ENCODE results near the gene MED12L.

The MED12L gene

DNA sequence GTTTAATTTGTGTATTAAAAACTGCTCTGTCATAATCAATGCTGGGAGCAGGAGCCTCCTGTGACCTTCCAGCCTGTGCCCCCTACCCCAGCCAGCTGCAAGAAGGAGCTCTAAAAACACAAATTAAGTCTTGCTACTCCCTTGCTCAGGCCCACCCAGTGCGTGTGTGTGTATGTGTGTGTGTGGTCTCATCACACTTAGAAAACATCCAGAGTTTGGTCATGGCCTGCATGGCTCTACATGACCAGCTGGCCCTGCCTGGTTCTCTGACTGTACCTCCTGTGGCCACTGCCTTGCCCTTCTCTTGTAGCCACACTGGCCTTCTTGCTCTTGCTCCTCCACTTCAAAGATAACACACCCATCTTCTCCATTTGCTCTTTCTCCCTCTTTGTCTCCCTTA lies 179.1 kb downstream of the MED12L start:
- no peak for DNase-seq

DNA sequence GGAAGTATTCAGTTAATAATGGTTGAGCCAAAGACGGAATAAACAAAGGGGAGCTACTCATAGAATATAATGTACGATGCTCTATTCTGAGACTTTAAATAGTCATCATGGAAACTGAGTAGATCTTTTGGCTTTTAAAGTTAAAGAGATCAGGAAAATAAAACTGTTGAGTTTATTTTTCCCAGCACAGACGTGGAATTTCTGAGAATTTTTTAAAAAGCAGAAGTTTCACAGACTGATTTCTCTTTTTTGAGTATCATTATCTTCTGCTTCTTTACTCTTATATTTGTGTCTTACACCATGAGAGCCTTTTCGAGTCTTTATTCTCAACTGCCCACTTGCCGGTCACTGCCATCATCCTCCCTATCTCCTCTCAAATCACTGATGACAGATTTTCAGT lies 179.7 kb downstream of the MED12L start:
- DNase-seq = no peak

DNA sequence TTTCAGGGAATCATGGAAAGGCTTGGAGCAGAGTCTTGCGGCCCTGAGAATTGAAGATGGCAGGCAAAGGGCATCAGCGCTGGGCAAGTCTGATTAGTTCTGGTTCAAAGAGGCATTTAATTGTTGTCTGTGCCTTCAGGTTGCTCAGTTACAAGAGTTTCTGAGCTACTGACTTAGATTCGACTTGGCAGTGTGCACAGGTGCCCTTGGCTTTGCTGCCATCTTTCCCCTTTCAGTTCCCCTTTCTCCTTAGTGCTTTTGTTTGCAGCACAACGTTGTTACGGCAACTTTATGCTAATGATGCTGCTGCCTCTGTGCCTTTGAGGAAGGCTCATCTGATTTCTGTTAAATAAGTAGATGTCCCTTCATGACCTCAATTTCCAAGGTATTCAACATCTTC lies 180.4 kb downstream of the MED12L start:
- DNase-seq = no peak

DNA sequence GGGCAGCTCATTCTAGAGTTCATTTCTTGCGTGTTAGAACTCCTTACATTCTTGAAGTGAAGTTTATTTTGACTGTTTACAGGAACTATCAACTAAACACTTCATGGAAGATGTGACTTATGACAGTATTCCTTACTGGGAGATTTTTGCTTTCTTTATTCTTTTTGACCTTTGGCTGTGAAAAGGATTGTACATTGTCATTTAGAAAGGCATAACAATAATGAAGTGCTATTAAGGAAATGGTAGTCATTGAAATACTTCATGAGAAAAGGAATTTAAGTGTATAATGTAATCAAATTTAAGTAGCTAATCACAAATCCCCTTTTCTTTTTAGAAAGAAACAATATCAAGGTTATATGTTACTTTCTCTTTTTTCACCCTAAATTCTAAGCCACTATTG lies 181.6 kb downstream of the MED12L start:
- no peak for DNase-seq

DNA sequence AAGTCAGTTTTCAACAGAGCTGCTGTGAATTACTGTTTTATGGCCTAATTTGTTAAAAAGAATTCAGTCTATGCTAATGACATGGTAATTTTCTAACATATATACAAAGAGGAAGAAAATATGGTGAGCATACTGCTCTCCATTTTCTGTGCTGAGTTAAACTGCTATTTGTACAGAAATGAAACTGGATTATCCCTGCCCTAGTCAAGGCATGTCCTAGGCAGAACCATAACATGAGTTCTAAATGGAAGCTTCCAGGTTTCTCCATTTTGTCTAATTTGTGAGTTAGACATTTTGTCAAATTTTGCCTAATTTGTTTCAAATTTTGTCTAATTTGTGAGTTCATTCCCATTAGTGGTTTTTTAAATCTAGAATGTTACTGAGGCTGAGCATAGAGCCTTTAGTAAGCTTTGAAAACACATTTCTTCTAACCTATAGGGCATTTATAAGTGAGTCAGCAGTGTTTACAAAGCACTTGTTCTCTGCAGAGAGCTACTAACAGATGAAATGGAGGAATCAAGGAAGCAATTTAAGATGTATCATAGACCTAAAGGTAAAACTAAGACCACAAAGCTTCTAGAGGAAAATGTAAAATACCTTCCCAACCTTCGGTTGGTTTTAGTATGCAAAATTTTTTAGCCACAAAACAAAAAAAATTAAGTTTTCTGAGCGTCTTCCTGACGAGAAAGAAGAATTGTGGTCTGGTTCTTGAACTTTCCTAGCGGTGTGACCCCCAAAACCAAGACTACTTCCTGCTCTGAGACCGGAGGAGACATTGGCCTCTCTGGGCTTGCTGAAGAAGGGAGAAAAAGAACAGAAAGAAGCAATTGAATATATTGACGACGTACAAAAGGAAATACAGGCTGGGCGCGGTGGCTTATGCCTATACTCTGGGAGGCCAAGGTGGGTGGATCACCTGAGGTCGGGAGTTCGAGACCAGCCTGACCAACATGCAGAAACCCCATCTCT lies 183.1 kb downstream of the MED12L start:
- DNase-seq = no peak

DNA sequence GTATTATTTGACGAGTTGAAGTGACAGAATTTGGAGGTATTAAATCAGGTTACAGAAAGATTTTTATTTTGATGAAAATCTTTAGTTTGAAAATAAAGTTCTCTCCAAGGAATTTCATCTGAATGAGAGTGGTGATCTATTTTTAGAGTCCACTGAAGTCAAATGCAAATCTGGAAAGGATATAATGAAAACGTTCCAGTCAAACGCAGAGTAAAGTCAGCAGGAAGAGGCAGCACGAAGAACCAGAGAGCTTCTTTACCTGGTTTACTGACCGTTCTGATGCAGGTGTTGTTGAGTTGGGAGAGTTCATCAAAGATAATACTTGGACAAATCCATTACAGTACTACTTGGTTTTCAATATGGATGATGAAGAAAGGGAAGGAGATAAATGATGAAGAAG lies 184.2 kb downstream of the MED12L start:
- no peak for DNase-seq

DNA sequence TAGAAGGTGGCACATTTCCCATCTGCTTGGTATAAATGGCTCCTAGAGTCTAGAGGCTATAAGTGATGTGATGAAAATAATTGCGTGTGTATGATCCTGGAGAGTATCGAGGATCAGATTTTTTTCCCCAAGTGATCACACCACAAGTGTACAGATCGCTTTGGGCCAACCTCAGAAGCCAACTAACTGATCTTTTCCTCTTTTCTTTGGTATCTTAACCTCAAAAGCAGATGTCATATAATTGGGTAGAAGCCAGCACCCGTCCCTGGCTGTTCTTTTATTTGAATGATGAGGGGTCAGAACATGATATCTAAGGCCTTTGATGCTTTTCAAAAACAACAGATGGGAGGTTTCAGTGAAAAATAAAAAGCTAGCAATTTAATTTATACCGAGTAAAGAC lies 189.6 kb downstream of the MED12L start:
- no peak for DNase-seq

DNA sequence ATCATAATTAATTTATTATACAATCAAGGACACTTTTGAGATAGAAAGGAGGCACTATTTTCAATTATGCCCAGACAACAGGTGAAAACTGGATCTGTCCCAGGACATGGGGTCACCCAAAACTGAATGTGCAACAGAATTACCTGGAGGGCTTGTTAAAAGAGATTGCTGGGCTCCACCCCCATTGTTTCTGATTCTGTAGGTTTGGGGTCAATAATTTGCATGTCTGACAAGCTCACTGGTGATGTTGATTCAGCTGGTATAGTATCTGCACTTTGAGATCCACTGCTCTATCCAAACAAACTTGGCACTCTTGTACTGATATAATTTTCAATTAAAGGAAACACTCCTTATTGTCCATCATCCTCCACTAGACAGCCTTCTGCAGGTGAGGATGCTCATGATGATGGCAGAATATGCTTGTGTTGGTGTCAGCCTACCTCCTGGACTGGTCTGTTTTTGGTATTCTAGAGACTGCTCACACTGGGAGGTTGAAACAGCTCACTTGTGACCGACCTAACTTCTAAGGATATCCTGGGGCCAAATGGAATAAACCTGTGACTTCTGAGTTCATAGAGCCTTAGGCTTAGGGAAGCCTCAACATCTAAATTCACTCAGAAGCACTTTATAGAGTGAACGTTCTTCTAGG lies 190.7 kb downstream of the MED12L start:
- DNase-seq = no peak

DNA sequence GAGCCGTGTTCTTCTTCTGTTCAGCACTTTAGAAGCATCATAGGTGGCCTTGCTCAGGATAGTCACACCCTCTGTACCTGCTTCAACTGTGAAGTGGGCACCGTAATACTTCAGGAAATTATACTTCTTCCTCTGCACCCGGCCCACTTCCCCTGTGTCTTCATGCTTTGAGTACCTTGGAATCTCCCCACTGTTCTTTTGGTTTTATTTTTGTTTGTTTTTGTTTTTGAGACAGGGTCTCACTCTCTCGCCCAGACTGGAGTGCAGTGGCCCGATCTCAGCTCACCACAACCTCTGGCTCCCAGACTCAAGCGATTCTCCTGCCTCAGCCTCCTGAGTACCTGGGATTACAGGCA lies 191.2 kb downstream of the MED12L start:
- no peak for DNase-seq

DNA sequence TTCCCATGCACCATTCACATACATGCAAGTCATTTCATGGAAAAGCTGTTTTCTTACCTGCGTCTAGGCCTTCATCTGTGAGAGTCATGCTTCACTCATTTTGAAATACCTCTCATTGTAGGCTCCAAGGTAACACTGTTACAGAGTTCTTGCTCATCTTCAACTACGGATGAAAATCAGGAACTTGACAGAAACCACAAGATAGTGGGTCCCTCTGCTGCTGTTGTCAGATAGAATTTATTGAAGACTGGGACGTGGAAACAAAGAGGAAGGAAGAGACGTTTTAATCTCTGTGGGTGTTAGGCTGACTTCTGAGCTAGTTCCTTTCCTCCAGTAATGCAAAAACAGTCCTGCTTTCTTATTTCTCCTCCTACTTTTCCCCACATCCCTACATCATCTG lies 192.8 kb downstream of the MED12L start, which contains the start of gene P2RY14:
Gene P2RY14 (minus strand): TSS at position 313 of the 400 bp plus-strand sequence. CDS start 64,226 bp downstream, outside the sequence.
- no peak for DNase-seq

DNA sequence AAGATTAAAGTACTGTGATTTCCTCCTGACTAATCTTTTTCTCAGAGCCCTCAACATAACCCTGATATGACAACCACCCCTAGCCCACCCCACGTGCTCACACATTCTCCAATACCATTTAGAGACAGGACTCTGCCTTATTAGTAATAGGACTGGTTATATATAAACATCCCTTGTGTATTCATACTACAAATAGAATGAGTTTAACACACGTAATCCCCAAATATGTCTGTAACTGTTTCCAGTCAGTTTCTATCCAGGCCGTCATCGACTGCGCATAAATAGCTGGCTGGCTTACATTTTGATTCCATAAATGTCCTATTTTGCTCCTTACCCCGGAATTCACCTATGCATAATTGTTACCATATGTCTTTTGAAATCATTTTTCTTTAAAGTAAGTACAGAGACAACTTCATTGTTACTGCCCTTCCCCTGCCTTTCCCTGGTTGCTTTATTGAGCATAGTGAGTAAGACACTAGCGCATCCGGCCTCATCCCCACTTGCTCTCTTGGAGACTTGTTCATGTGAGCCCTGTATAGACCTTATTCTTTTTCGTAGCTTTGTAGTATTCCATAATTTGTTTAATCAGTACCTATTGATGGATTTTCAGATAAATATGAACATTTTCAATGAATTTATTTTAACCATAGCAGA lies 196.3 kb downstream of the MED12L start:
- DNase-seq = no peak

DNA sequence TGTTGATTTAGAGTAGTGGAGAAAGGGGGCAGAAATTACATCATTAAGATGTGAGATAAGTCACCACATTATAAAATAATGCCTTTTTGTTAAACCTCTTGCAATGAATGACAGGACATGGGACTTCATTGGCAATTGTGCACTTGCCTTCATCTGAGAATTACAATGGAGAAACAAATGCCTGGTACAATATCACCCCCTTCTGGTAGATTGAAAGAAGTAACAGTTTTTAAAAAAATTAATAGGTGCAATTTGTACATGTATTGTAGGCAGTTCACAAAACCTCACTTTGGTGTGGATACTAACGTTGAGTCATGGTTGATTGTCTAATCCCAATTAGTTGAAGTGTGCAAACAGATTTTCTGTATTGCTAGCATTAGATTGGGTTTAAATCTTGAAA lies 197.5 kb downstream of the MED12L start:
- DNase-seq = no peak

DNA sequence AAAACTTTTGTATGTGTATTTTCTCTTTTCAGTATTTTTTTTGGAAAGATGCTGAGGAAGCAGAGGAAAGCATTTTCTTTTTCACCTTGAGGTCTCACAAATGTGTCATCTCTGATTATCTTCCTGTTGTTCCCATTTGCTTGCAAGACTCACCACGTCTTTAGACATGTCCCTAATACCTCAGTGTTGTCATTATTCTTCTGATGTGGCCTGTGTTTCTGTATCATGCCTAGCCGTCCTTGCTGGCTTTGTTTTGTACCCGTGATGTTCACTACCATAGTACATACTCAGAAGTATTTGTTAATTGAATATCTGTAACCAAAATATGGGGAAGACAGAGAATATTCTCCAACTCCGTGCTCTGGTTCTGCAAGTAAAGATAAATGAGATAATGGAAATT lies 197.9 kb downstream of the MED12L start:
- DNase-seq = no peak

DNA sequence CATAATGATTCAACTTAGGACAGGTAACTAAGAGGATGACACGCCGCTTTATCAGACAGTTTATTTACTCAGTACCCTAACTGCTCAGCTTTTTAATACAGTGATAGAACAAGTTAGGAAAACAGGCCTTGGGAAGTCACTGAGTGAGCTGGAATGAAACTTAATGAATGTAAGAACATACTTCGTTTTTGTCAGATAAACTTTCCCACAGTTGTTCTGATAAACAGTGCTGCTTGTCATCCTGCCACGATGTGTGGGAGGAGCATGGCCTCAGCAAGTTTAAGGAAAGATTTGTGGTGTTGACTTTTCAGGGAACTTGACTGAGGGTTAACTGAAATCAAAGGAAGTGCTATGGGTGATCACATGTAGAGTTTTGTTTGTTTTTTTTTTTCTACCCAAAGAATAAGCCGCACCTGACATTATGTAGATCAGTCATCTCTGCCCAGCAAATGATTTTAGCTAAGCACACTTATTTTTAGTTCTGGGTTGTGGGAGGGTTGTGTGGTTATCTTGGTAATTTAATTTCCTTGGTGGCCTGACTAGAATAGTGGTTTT lies 198.5 kb downstream of the MED12L start:
- DNase-seq = no peak

DNA sequence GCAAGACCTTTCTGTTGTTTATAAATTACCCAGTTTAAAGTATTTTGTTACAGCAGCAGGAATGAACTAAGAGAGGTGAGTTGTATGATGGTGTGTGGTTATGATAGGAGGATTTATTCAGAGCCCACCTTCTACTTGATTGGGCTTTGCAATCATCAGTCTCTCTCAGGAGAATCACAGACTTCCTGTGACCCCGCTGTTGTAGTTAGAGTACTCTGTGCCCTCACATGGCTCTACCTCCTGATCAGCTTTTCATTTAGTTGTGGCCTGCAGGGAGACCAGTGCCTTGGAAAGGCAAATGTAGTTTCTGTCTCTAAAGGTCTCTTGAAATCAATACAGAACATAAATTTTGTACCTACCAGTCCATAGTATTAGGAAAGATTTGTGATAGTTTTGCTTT lies 200.5 kb downstream of the MED12L start:
- DNase-seq = no peak

DNA sequence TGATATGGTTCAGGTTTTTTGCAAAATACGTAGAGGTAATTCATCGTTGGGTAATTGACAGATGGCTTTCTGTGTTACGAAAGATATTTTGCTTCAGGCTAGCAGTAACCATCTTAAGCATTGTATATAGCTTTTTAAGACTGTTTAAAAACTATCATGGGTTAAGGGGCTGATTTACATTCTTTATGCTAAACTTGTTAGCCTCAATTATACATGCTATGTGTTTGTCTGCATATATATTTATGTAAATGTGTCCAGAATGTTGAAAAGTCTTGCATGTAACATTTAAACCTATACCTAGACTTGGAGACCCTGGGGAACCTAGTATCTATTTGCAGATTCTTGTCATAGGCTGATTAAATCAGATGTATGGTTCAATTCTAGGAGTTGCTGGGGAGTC lies 204.0 kb downstream of the MED12L start:
- no peak for DNase-seq

DNA sequence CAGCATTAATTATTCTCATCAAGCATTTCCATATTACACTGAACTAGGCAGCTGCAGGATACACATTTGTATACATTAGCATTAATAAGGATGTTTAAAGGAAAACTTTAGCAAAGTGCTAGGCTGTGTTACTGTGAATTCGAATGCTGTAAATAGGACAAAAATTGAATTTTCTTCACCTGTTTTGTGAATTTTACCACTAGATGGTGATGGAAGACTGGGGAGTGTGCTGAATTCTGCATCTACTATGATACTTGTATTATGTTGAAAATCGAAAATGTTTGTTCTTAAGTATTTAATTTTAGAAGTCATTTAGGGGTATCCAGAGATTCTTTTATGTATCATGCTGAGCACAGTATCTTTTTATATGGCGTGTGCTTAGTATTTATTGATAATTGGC lies 205.2 kb downstream of the MED12L start:
- DNase-seq = no peak

DNA sequence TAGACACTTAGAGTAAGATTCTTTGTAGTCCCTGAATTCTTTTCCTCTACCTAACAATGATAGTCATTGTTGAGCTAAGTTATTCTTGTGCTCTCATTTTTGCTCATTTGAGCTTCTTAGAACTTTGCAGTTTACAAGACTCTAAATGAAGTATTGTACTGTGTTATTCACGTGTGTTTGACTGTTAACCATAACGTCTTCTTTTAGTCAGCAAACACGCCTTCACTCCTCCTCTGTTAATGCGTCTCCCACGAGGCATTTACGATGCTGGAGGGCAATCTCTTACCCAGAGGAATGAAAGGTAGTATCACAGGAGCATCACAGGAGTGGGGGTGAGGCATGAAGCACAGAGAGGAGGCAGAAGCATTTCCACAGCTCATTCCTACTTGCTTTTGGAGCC lies 207.7 kb downstream of the MED12L start:
- no peak for DNase-seq

DNA sequence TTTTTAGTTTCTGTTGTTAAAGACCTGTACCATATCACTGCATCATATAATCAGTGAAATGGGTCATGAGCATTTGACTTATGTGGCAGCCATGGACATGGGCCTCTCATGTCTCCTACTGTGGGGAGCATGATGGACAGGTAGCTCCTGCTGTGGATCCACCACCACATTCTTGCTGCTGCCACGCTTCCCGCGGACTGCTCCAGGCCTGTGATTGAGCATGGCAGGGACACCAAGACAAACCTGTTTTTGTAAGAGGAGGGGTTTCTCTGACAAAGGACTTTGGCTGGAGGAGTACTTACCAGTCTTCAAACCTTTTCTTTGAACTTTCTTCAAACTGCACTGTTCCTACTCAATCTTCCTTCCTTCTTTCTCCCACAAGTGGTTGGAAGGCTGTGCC lies 210.8 kb downstream of the MED12L start:
- no peak for DNase-seq

DNA sequence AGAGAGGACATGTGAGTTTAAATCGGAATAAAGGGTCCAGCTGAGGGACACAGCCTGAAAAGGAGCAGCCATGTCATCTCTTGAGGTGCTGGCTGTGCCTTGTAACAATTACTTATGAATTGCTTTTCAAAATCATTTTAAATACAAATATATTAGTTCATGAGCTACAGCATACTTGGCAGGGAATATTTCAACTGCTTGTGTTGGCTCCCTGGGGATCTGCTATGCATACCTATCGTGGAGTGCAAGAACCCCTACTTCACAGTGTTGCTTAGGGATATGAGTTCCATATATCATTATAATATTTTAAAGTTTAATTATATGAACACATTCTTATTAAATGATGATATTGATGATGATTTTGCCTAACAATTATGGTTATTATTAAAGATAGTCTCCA lies 212.0 kb downstream of the MED12L start:
- DNase-seq = no peak

DNA sequence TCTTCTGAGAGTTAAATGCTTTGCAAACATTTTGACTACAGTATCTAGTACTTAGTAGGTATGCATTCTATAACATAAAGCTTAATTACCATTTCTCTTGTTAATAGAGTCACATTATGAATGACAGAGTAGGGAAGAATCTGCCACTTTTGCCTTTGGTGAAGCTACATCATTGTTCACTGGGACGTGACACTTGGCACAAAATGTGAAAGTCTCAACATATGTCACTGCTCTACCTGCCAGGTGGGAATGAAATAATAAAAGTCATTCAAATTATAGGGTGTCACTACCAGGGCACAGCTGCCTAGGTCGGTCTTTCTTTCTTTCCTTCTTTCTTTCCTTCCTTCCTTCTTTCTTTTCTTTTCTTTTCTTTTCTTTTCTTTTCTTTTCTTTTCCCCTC lies 213.5 kb downstream of the MED12L start:
- DNase-seq = no peak

DNA sequence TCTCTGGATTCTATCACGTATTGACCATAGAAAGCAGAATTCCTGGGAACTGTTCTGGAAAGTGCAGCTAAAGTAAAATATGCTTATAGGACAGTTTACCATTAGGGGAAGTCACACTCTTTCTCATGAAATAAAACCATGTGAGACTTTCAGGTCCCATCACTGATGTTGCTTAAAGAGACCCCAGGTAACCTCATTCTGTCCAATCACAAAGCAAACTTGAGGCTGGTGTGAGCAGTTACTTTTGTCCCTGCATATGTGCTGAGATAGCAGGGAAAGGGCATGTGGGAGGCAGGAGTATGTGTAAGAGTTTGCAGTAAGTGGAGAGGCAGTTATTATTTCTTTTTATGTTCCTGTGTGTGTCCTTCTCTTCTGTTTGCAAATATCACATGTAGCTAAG lies 215.1 kb downstream of the MED12L start:
- no peak for DNase-seq

DNA sequence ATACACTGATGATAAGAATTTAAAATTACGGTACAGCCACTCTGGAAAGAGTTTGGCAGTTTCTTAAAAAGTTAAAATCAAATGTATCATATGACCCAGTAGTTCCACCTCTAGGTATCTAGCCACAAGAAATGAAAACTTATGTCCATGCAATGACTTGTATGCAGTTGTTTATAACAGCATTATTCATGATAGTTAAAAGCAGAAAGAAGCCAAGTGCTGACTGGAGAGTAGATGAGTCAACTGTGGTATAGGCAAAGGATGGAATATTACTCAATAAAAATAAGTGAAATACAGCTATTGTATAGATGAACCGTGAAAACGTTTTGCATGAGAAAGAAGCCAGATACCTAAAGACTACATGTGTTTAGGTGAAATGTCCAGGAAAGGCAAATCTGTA lies 216.3 kb downstream of the MED12L start:
- DNase-seq = no peak

DNA sequence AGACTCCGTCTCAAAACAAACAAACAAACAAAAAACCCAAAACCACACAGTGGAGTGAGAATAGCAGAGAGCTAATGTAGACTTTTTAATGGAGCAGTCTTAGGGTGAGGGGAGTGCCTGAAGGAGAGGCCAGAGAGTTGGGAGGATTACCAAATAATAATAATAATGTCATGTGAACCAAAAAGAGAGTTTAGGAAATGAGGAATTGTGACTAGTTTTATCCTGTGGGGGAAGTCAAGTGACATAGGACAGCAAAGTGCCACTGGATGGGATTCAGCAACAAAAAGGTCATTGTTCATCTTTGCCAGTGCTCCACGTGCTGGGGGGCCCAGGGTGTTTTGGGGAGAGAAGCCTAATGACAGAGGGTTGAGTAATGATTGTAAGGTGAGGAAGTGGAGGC lies 218.3 kb downstream of the MED12L start:
- DNase-seq = no peak
